GM20431 (cell line): ENCODE measurements around the gene USP31.

Experiments used
- in situ Hi-C: fragments of 300-500 bp; cut with MseI, MboI; formaldehyde crosslinking; loops from one replicate; pipeline ENCODE4 v1.15.0; 2020; ENCODE audit warnings: low sequenced_read_pairs; ENCODE audit not compliant: unreplicated experiment

USP31 gene, protein sequence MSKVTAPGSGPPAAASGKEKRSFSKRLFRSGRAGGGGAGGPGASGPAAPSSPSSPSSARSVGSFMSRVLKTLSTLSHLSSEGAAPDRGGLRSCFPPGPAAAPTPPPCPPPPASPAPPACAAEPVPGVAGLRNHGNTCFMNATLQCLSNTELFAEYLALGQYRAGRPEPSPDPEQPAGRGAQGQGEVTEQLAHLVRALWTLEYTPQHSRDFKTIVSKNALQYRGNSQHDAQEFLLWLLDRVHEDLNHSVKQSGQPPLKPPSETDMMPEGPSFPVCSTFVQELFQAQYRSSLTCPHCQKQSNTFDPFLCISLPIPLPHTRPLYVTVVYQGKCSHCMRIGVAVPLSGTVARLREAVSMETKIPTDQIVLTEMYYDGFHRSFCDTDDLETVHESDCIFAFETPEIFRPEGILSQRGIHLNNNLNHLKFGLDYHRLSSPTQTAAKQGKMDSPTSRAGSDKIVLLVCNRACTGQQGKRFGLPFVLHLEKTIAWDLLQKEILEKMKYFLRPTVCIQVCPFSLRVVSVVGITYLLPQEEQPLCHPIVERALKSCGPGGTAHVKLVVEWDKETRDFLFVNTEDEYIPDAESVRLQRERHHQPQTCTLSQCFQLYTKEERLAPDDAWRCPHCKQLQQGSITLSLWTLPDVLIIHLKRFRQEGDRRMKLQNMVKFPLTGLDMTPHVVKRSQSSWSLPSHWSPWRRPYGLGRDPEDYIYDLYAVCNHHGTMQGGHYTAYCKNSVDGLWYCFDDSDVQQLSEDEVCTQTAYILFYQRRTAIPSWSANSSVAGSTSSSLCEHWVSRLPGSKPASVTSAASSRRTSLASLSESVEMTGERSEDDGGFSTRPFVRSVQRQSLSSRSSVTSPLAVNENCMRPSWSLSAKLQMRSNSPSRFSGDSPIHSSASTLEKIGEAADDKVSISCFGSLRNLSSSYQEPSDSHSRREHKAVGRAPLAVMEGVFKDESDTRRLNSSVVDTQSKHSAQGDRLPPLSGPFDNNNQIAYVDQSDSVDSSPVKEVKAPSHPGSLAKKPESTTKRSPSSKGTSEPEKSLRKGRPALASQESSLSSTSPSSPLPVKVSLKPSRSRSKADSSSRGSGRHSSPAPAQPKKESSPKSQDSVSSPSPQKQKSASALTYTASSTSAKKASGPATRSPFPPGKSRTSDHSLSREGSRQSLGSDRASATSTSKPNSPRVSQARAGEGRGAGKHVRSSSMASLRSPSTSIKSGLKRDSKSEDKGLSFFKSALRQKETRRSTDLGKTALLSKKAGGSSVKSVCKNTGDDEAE (N-terminal part only)

DNA sequence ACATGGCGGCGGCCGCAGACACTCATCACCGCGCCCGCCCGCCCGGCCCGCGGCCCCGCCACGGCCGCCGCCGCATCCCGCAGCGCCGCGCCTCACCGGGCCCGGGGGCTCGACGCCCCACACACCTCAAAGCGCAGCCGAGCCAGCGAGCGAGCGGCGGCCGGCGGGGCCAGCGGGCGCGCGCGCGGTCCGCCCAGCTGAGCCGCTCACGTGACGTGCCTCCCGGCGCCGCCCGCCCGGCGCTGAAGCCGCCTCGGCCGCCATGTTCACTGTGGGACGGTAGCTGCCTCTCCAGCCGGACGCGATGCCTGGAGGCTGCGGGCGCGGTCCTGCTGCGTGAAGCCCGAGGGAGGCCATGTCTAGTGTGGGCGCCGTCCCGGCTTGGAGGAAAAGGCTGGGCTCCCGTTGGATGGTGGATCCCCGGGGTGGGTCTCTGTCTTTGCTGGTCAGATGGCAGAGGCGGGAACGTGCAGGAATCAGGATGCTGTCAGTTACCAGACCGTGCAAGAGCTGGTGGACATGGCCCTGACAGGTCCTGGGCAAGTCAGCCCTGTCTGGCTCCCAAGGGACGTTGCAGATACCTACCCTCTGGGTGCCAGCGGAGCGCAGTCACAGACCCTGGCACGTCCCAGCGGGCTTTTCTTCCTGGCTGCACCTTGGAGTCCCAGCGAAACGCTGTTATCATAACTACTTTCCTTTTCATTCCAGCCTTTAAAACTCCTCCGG lies at the start of gene USP31:
USP31 (minus strand) TSS at position 186 of the 726 bp plus-strand sequence; CDS start at position 4, 182 bp downstream.
- in situ Hi-C loops: no loop called here

DNA sequence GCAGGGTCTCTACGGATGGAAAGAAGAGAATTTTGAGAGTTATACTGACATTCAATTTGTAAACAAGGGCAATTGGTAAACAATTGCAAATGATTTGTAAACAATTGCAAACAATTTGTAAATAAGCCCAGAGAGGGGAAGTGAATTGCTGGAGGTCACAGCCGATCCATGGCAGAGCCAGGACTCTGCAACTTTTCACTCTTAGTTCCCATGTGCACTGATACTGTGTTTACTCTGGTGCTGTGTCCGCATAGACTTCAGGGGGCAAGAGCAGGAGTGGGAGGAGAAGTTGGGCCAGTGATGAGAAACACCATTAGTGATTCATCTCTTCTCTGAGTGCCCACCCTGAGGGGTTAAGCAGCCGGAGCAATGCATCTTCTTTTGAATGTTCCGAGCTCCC lies 47.3 kb upstream of the USP31 start:
- in situ Hi-C loops: no loop called here

GRCh38 chr16:23195366-23195978 lies 46.2 kb upstream of the USP31 start:
- in situ Hi-C loops: no loop called here

DNA sequence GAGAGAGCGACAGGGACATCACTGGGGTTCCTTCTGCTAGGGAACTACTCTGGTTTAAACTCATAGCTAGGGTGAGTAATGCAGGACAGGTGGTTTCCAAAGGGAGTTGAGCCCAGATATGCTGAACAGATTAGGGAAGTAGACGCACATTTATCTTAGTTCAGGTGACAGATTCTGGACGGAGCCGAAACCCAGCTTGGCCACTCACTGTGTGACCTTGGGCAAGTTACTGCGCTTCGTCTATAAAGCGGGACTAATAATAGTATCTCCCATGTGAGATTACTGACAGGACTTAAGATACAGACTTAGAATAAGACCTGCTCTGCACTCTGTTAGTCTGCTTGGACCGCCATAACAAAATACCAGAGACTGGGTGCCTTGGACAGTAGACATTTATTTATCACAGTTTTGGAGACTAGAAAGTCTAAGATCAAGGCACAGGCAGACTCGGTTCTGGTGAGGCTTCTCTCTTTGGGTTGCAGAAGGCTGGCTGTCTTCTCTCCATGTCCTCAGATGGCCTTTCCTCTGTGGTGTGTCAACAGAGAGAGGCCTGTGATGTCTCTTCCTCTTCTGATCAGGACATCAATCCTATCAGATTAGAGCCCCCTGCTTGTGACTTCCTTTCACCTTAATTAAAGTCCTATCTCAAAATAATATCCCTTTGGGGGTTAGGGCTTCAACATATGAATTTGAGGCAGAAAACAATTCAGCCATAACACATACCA lies 45.4 kb upstream of the USP31 start:
- in situ Hi-C loops: no loop called here

DNA sequence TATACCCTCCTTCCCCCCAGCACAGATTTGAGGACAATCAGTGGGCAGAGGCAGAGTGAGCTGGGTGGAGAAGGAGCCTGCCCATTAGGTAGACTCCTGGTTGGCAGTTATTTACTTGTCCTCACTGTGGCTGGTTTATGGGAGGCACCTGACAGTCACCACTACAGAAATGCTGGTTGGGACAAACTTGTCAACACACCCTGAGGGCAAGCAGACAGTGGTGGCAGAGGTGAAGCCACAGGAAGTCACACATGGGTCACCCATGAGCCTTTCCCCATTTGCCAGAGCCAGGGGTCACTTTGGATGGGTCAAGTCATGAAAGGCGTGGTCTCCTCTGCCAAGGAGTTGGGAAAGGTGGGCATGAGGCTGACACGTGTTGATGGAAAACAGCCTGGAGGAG lies 39.7 kb upstream of the USP31 start:
- in situ Hi-C loops: loop anchor here (10.0 kb wide), 1 partner anchor 246 kb away; no protein-coding TSS in a partner anchor

DNA sequence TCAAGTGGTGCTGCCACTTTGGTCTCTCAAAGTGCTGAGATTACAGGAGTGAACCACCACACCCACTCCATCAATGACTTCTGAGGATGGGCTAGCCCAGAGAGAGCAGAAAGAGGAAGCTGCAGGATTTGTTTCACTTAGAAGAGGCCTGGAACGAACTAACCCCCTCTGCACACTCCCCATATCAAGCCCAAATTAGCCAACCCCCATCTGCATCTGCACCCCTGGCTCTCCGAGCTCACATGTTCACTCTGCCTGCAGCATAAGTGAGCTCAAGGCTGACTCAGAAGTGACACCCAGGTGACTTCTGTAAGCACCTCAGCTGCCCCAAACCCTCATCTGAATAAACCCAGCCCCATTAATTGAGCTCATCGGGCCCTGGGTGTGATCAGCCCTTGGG lies 38.1 kb upstream of the USP31 start:
- in situ Hi-C loops: loop anchor here (10.0 kb wide), 1 partner anchor 247 kb away; no protein-coding TSS in a partner anchor

DNA sequence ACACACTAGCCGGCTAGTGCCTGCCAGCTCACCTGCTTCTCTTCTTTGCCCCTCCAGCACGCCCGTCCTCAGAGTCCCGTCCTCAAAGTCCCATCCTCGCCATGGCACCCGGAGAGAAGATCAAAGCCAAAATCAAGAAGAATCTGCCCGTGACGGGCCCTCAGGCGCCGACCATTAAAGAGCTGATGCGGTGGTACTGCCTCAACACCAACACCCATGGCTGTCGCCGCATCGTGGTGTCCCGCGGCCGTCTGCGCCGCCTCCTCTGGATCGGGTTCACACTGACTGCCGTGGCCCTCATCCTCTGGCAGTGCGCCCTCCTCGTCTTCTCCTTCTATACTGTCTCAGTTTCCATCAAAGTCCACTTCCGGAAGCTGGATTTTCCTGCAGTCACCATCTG lies 36.9 kb upstream of the USP31 start:
- in situ Hi-C loops: loop anchor here (10.0 kb wide), 1 partner anchor 249 kb away; no protein-coding TSS in a partner anchor

DNA sequence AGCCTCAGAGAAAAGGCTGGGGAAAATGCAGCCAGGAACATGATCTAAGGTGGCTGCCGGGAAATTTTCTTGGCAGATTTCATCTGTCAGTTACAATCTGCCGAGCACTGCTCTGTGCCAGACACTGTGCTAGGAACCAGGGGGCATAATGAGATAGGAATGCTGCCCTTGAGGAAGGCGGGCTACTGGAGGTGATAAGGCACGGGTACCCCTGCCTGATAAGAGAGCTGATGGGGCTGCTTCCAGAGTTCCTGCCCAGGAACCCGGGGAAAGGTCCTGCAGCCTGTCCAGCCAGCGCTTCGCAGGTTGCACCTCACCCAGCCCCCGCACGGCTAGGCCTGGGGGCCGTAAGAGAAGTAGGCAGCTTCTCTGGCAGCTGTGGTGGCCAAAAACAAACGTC lies 36.4 kb upstream of the USP31 start:
- in situ Hi-C loops: loop anchor here (10.0 kb wide), 1 partner anchor 249 kb away; no protein-coding TSS in a partner anchor

GRCh38 chr16:23183543-23183862 lies 34.3 kb upstream of the USP31 start:
- in situ Hi-C loops: loop anchor here (10.0 kb wide), 1 partner anchor 251 kb away; no protein-coding TSS in a partner anchor

- in situ Hi-C loops: loop anchor here (10.0 kb wide), 1 partner anchor 252 kb away; no protein-coding TSS in a partner anchor
Measured at GRCh38 chr16:23182679-23183542, 33.7 kb upstream of the USP31 start, which contains the start of gene SCNN1G. Gene SCNN1G, plus strand, starts transcription at chr16:23182745. Its CDS starts 3,527 bp downstream, at chr16:23186272.

DNA sequence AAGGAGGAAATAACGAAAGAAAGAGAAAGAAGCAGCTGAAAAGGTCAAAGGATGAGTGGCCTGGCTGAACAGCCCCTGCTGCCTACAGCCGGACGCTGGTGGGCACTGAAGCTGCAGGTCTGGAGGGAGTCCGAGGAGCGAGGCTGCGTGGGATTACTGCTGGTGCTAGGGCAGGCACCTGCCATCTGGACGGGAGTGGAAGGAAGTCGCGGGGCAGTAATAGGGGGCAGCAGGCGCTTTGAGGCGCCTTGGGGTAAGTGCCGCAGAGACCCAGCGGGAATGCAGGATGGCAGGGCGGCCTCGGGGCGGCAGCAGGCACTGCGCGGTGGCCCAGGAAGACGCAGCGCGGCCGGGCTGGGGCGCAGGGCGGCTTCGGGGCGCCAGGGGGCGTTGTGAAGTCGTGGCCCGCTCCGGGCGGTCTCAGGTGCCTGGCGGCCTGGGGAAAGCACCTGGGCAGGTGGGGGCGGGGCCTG lies 33.0 kb upstream of the USP31 start:
- in situ Hi-C loops: loop anchor here (10.0 kb wide), 1 partner anchor 253 kb away; no protein-coding TSS in a partner anchor

- in situ Hi-C loops: loop anchor here (10.0 kb wide), 1 partner anchor 253 kb away; no protein-coding TSS in a partner anchor
Measured at GRCh38 chr16:23181506-23181905, 32.3 kb upstream of the USP31 start.

- in situ Hi-C loops: no loop called here
Measured at GRCh38 chr16:23175651-23176050, 26.4 kb upstream of the USP31 start.

DNA sequence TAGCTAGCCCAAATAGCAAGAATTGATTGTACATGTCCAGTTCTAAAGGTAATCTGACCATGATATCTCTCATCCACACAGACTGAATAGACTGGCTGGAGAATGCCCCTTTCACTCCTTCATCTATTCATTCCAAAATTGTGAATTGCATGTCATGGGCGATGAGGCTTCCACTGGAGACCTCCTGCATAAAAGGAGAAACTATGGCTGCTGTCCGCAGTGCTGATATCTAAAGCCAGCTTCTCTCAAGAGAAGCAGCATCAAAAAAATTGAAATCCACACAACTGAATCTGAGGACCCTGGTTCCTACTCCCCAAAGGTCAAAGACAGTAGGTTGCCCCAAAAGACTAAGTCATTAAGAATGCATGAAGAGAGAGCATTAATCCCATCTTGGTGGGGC lies 25.4 kb upstream of the USP31 start:
- in situ Hi-C loops: no loop called here

DNA sequence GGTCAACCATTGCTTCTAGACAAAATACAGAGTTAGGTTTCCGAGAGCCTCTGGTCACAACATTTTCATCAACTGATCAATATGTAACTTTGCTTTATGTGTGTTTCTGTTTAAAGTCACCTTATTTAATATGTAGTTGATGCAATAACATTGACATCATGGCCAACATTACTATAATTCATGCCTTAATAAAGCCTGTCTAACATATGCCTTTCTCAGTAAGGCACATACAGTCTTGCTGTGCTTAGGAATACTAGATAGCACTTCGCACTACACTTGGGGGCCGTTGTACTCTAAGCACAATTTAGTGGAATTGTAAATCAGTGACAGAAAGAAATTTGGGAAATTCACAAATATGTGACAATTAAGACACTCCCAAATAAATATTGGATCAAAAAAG lies 23.7 kb upstream of the USP31 start:
- in situ Hi-C loops: no loop called here

DNA sequence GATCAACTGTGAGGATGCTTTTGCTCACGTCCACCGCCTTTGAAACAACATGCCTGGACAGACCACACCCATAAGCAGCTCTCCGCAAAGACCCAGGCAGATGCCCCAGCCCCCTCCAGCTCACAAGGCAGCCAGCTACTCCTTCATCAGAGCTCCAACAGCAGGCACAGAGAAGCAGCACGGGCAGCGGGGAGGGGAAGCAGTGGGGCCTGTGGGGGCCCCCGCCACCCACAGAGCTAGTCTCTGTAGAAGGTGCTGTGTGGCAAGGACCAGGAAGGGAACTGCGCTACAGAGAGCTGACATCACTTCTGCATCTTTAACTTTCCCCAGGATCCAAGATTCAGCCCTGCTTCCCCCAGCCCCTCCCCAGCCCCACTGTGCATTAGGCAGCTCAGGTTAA lies 23.3 kb upstream of the USP31 start:
- in situ Hi-C loops: no loop called here

- in situ Hi-C loops: no loop called here
Measured at GRCh38 chr16:23164736-23165135, 15.5 kb upstream of the USP31 start.
